ENCODE data around the gene CRKL.

DNA sequence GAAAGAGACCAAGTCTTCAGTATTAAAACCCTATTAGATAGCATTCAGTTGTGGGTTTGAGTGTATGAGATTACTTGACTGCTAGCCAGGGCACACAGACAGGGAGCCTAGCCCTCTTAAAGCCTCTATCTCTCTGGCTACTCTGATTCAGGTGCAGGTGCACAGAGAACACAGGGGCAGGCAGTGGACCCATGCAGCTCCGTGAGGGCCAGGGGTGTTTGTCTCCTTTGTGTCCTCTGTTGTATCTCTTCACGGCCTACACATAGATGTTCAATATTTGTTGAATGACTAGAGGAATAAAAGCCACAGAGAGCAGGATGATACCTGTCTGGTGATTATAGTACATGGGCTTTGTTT is 28.3 kb downstream of the CRKL start:
- TF ChIP-seq, protein P1, sequence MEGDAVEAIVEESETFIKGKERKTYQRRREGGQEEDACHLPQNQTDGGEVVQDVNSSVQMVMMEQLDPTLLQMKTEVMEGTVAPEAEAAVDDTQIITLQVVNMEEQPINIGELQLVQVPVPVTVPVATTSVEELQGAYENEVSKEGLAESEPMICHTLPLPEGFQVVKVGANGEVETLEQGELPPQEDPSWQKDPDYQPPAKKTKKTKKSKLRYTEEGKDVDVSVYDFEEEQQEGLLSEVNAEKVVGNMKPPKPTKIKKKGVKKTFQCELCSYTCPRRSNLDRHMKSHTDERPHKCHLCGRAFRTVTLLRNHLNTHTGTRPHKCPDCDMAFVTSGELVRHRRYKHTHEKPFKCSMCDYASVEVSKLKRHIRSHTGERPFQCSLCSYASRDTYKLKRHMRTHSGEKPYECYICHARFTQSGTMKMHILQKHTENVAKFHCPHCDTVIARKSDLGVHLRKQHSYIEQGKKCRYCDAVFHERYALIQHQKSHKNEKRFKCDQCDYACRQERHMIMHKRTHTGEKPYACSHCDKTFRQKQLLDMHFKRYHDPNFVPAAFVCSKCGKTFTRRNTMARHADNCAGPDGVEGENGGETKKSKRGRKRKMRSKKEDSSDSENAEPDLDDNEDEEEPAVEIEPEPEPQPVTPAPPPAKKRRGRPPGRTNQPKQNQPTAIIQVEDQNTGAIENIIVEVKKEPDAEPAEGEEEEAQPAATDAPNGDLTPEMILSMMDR (IDR thresholded peaks at IDR 0.05; ENCODE audit: insufficient read depth, low read depth, low read length): no peak
- no peak for TF ChIP-seq EZH2 (IDR thresholded peaks at IDR 0.05; ENCODE audit: insufficient read depth, low read length)

Measured in astrocyte (in vitro differentiated cells and primary cell).